GM21825 (cell line): ENCODE measurements around the gene GLRX5.

Experiments used
- ATAC-seq: cut with Tn5 transposase; IDR thresholded peaks from one replicate; pipeline ENCODE4 v1.9.1; 2021; ENCODE audit warnings: mild to moderate bottlenecking, moderate library complexity; ENCODE audit not compliant: unreplicated experiment

The GLRX5 gene

DNA sequence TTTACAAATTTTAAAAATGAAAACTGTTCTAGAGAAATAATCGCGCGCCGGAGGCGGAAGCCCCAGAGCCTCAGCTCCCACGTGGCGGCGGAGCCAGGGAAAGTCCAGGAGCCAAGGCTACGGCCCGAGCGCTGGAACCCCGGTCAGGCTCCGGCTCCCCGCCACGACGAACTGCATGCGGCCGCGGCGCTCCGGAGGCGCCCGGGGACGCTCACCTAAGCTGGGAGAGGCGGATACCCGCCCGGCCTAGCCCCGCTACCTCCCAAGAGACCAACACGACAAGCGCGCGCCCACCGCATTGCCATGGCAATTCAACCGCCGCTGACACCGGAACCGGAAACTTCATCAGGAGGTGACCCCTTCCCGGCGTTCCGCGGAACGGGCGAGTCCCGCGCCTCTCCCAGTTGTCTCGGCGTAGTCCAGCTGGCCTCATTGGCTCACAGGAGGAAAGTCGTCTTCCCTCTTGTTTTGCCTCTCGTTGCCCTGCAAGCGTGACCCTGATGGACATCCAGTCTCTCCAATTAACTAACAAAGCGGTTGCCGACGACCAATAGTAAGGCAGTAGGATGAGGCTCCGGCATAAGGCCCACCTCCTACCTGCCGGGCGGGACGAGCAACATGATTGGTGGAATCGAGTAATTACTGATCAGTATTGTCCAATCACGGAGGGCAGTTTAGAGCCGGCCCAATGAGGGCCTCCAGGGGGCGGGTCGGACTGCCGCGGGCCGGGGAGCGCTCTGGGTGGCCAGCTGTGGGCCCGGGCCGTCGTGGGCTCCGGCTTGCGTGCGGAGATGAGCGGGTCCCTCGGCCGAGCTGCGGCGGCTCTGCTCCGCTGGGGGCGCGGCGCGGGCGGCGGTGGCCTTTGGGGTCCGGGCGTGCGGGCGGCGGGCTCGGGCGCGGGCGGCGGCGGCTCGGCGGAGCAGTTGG is at the start of gene GLRX5:
TSS of gene GLRX5 (plus strand) at position 752 of the 927 bp plus-strand sequence. CDS start at position 792, 40 bp downstream.
- peak; percentile 88 for ATAC-seq

DNA sequence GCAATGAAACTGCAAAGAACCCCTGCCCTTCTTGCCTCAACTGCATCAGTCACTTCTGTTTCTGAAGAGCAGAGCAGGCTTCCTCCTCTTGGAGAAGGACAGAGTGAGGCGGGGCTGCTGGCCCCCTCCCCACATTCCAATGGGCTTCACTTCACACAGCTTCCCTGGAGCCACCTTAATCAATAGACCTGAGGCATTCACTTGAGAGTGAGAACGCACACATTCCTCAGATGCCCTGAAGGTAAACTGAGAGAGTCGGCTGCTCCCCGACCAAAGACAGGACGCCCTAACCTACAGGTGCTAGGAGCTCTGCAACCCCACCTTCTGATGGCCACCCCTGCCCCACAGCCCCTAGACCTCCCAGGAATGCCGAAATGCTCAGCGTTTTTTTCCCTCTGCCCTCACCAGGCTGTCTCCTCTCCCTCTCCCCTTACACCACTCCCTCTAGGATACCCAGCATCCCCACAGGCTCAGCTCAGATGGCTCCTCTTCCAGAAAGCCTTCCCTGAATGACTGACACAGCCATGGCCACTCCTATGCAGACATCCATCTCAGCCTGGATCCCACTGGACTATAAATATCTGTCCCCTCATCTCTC is 49.5 kb upstream of the GLRX5 start:
- no peak for ATAC-seq

DNA sequence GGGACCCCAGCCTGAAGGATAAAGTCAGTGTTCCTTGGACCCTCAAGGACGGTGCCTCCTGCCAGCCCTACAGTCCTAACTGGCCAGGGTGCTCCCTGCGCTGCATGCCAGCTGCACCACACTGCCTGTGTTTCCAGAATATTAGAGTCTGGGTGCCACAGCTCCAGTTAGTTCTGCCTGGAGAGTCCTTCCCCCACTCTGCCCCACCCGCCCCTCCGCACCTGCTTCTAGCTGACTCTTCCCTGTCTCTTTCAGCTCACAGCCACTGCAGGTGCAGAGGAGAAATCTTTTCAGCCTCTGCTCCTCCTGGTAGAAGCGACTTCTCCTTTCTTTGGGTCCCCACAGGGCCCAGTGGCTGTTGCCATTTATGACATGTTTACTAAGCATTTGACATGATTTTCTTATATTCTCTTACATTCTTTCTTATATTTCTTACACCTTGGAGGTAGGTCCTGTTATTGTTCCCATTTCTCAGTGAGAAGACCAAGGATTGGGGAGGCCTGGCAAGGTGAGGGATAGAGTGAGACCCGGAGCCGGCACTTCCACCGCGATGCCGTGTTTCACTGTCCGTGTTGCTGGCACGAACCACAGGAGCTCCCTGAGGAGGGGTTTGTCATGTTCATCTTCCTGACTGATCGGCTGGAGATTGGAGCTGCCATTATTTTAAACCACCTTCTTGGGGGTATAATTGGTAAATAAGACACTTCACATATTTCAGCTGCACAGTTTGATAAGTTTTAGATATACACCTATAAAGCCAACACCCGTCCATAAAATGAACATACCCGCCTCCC is 47.8 kb upstream of the GLRX5 start:
- ATAC-seq, result no peak

DNA sequence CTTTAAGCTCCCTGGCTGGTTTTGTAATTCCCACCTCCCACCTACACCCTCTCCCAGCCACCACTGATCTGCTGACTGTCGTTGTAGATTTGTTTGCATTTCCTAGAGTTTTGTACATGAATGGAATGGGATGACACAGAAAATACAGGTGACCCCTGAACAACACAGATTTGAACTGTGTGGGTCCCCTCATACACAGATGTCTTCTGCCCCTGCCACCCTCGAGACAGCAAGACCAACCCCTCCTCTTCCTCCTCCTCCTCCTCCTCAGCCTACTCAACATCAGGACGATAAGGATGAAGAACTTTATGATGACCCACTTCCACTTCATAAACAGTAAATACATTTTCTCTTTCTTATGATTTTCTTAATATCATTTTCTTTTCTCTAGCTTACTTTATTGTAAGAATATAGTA is 47.2 kb upstream of the GLRX5 start:
- ATAC-seq, result no peak

DNA sequence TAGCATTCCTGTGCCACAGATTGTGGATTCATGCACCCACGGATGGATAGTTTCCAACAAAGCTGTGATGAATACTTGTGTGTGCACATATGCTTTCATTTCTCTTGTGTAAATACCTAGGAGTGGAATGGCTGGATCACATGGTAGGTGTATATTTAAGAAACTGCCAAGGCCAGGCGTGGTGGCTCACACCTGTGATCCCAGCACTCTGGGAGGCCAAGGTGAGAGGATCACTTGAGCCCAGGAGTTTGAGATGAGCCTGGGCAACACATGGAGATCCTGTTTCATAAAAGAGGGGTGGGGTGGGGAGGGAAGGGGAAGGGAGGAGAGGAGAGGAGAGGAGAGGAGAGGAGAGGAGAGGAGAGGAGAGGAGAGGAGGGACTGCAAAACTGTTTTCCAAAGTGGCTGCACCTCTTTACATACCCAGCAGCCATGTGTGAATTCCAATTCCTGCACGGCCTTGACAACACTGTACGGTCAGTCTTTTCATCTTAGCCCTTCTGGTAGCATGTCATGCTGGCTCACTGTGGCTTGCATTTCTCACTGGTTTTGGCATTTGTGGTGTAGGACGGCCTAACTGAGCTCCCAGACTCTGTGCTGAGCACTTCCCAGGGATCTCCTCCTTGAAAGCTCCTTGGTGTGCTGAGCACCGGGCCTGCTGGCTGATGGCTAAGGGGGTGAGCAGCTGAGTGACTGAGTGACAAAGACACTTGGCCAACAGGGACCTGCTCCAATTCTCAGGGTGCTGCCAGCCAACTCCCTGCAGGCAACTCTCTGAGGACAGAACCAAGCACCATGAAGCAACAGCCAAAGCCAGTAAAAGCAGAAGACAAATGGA is 46.3 kb upstream of the GLRX5 start:
- ATAC-seq, result no peak

DNA sequence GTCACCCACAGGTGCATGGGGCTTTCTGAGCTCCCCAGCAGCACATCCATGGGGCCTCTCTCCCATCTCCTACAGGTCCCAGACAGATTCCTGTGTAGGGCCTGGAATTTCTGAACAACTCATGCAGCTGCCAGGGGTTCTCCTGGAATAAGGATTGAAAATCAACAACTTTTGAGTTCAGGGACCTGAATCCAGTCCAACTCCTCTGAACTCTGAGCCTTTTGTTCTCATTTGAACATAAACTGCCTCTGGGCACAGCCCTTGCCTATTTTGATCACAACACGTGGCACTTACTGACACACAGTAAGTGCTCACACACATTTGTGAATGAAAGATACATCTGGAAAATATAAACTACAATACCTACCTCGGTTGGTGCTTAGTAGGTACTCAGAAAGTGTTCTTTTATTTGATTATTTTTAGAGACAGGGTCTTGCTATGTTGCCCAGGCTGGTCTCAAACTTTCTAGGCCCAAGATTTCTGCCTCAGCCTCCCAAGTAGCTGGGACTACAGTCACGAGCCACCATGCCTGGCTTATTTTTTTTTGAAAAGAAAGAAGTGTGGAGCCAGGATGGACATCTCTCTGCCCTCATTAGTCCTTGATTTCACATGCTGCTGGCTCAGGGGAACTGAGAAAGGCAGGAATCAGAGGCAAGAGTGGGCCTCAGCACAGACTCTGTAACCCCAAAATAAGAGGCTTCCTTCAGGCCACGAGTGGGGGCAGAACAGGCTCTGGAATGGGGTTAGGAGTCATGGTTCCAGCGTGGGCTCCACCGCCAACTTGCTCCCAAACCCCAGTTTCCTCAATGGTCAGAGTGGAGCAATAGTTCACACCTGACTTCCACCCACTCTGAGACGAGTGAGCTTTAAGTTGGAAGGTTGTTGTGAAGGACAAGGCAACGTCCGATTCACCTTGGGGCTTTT is 45.4 kb upstream of the GLRX5 start:
- no peak for ATAC-seq

DNA sequence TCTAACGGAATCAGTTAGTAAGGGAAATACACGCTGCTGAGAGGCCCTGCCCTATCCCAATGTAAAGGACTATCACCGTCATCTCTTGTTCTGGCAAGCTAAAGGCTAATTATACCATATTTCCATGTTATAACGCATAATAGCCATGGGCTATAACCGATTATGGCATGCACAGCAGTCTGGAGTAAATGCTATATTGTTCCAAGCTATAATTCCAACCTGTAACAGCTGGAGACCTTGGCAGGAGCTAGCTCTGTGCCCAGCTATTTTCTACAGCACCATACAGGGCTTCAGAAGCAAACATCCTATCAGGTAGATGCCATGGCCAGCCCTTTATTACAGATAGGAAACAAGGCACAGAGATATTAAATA is 44.7 kb upstream of the GLRX5 start:
- no peak for ATAC-seq

DNA sequence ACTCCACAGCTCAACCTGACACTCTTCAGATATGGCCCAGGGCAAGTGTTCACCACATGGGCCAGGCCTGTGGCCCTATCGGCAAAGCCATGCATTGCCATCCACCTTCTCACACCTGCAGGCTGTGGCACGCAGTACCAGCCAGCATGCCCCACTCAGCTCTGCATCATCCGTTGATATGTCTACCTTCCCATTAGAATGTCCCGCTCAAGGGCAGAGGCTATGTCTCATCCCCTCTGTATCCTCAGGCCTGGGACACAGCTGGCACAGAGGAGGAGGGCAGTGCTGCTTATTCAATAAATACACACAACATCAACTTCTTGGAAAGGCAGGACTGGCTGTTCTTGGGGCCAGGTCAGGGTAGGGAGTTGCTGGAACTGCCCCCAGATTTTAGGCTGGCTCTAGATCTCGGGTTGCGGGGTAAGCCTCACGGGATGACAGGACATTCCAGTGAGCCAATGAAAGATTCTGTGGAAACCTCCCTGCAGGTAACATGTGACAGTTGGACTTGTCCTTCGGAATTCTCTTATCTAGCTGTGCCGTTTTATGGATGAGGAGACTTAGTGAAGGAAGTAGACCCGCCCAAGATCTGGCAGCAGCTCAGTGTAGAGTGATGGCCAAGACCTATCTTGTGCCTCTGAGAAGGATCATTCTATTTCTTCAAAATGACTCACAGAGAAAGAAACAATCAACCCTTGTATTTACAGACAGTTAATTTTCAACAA is 44.0 kb upstream of the GLRX5 start:
- no peak for ATAC-seq

DNA sequence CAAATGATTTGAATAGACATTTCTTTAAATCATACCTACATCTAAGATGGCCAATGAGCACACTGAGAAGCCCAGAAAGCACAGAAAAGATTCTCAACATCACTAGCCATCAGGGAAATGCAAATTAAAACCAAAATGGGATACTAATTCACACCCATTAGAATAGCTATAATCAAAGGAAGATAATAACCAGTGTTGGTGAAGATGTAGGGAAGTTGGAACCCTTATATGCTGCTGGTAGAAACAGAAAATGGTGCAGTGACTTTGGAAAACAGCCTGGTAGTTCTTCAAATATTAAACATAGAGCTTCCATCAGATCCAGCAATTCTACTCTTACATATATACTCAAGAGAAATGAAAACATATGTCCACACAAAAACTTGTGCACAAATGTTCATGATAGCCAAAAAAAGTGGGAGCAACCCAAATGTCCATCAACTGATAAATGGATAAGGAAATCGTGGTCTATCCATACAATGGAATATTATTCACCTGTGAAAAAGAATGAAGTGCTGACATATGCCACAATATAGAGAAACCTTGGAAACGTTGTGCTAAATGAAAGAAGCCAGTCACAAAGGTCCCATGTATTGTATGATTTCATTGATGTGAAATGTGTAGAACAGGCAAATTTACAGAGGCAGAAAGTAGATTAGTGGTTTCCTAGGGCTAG is 42.8 kb upstream of the GLRX5 start:
- ATAC-seq, result no peak

DNA sequence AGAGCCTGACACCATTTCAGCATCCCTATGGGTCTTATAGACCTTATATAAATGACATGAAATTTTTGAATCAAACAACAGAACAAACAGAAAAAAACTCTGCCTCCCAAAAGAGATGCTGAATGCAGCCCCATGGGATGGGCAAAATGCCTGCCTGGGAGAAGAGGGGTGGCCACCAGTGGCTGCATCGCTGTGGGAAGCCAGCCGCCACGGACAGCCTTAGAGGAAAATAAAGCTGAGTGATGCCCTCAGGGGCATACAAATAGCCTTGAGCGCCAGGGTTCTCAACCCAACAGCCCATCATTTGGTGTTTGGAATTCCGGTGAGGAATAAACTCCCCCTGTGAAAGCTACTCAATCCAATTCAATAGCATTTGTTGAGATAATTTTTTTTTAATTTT is 41.3 kb upstream of the GLRX5 start:
- no peak for ATAC-seq

DNA sequence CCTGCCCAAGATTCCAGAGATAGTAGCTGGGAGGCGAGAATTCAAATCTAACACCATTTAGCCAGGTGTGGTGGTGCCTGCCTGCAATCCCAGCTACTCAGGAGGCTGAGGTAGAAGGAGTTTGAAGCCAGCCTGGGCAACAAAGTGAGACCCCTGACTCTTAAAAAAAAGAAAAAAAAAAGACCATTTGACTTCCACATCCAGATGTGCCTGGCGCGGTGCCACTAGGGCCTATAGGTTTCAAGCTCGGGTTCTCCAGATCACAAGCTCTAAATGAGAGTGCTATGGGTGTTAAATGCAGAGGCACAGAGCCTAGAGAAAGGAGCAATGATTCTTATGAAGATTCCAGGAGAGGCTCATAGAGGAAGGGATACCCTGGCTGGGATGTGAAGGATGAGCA is 40.9 kb upstream of the GLRX5 start:
- no peak for ATAC-seq

DNA sequence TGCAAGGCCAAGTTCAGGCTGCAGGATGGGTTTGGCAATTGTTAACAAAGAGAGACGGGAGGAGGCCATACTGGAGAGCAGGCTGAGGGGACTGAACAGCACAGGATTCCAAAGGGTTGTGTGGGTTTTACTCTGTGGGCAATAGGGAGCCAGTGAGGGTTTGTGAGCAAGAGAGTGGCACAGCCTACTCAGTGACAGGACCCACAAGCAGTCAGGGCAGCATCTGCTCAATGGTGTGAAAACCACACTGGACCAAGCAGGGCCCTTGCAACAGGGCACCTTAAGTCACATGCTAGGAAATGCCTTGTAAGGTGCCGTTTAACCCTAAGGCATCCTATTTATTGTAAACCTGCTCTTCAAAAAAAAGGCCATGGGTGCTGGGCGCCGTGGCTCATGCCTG is 40.4 kb upstream of the GLRX5 start:
- no peak for ATAC-seq

DNA sequence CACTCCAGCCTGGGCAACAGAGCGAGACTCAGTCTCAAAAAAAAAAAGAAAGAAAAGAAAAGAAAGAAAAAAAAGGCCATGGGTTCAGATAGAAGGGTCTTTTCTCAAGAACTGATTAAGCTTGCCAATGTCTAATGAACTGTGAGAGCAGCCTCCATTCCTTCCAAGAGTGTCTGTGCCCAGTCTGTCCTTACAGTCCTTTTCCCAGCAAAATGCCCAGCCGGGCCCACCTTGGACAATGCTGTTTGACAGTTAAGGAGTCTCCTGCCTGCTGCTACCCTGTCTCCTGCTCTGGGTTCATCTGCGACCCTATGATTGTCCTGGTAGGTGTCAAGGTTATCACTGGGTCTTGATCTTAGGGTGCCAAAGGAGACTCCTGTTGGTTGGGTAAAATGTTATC is 39.8 kb upstream of the GLRX5 start:
- ATAC-seq, result no peak

DNA sequence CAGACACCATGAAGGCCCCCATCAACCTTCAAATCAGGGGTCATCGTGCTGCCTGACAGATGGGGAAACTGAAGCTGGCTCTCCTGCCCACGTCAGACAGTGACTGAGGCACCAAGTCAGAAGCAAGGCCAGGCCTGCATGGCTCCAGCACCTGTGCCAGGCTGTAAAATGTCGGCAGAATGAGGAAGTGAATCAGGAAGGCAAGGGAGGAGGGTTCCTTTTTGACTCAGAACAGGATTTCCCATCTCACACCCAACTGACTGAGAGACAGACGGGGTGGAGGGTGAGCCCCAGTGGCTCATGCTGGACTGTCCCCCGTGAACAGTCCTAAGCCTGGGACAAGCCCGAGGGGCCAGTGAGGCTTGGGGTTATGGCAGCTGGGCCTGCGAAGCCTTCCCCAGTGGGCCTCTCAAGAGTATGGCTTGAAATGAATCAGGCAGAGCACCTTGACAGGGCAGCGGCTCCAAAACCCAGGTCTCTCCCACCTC is 39.3 kb upstream of the GLRX5 start:
- peak; percentile 90 for ATAC-seq

DNA sequence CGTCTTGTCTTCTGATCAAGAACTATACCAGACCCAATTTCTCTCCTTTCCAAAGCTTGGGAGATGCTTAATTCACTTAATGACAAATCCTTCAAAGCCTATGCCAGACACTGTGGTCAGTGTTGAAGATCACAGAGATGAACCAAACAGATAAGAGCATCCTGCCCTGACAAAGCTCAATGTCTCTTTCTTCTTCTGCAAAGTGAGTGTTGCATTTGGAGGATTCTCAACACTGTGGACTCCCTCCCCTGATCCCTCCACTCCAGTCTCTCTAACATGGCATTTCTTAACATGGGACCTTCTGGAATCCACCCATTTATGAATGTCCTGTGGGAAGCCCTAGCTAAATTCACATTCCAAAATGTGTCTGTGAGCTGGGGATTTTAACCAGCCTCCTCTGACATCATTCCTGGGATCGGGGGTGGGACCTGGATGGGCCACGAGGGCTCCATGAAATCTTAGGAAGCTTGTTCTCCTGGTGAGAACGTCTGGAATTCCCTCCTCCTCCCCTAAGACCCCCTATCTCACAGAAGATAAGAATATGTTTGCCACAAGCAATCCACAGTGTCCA is 38.7 kb upstream of the GLRX5 start:
- peak; percentile 7 for ATAC-seq

DNA sequence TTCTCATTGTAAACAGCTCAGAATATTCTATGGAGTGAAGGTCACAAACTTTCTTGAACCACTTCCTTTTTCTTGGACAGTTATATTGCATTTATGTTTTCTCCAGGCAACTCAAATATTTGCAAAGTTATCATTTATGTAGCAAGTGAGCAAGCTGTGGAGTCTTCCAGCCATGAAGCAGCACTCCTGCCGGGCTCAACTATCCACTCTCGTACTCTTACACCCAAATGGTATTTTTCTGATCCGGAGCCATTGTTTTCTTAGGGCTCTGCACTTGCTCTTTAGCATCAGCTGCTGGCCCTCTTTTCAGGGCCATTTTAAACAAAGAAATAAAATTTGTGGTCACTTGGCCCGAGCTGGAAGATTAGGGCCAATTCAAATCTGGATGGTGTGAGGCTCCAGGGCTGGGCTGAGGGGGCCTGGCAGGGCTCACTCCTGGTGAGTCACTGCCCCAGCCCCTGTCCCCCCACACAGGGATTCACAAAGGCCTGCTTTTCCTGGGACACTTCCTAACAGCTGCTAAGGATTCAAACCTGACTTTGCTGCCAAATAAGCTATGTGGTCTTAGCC is 38.1 kb upstream of the GLRX5 start:
- ATAC-seq, result no peak

DNA sequence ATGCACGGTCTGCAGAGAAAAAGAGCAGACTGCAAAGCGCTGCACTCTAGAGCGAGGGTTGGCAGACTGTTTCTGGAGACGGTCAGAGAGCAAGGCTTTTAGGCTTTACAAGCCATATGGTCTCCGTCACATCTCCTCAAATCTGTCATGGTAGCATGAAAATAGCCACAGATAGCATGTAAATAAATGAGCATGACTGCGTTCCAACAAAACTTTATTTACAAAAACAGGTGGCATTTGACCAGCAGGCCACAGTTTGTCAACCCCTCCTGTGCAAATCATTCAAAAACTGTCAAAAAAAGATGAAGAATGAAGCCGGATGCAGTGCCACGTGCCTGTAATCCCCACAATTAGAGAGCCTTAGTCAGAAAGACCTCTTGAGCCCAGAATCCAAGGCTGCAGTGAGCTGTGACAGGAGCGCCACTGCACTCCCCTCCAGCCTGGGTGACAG is 37.3 kb upstream of the GLRX5 start:
- ATAC-seq, result no peak
